OCI-M2 (cell line): ENCODE measurements around the gene ZNF326.
"Not testable (repeated sequence)": the region's sequence is repeated elsewhere in the genome, so short reads cannot be mapped to it uniquely, and the experiment has no call there.

ENCODE experiments used
- DNase-seq: peaks from one replicate; lab custom pipeline; 2025; ENCODE audit not compliant: unreplicated experiment; lab: John Stamatoyannopoulos, UW

ZNF326 gene

GRCh38 chr1:89966656-89967055 is 28.3 kb upstream of the ZNF326 start:
- no peak for DNase-seq

- DNase-seq: no peak
These were observed 23.3 kb upstream of the ZNF326 start for GRCh38 chr1:89971600-89971999.

- DNase-seq: no peak
These were observed 22.9 kb upstream of the ZNF326 start for GRCh38 chr1:89972024-89972423.

GRCh38 chr1:89973471-89974127 is 21.3 kb upstream of the ZNF326 start:
- no peak for DNase-seq

- DNase-seq: no peak
These were observed 20.7 kb upstream of the ZNF326 start for GRCh38 chr1:89974256-89974655.

GRCh38 chr1:89974696-89975470 is 20.0 kb upstream of the ZNF326 start:
- no peak for DNase-seq

- peak; percentile 51 for DNase-seq
These were observed 19.3 kb upstream of the ZNF326 start for GRCh38 chr1:89975540-89976125.

GRCh38 chr1:89978755-89979154 is 16.2 kb upstream of the ZNF326 start:
- DNase-seq: no peak

- DNase-seq: no peak
These were observed 14.3 kb upstream of the ZNF326 start for GRCh38 chr1:89980605-89981004.

- not testable (repeated sequence) for DNase-seq
These were observed 12.1 kb upstream of the ZNF326 start for GRCh38 chr1:89982846-89983245.

- not testable (repeated sequence) for DNase-seq
These were observed 10.3 kb upstream of the ZNF326 start for GRCh38 chr1:89984564-89985116.

- DNase-seq: no peak
These were observed 8.9 kb upstream of the ZNF326 start for GRCh38 chr1:89986020-89986419.

GRCh38 chr1:89987159-89987819 is 7.6 kb upstream of the ZNF326 start:
- DNase-seq: no peak

- DNase-seq: no peak
These were observed 5.8 kb upstream of the ZNF326 start for GRCh38 chr1:89989099-89989498.

GRCh38 chr1:89989799-89990198 is 5.1 kb upstream of the ZNF326 start:
- DNase-seq: no peak

GRCh38 chr1:89990976-89991831 is 3.7 kb upstream of the ZNF326 start:
- DNase-seq: no peak

- DNase-seq: no peak
These were observed 1.4 kb upstream of the ZNF326 start for GRCh38 chr1:89993541-89993940.

GRCh38 chr1:89994231-89994804 is 592 bp upstream of the ZNF326 start:
- DNase-seq: no peak

GRCh38 chr1:89995598-89996449 is 914 bp downstream of the ZNF326 start:
- no peak for DNase-seq
